GM19395 (cell line): ENCODE measurements around the gene GABRR1.
"Not testable (repeated sequence)": the region's sequence is repeated elsewhere in the genome, so short reads cannot be mapped to it uniquely, and the experiment has no call there.

Experiments
- ATAC-seq: cut with Tn5 transposase; IDR thresholded peaks from one replicate; pipeline ENCODE4 v1.9.1; 2021; ENCODE audit warnings: mild to moderate bottlenecking, moderate library complexity; ENCODE audit not compliant: unreplicated experiment

Gene GABRR1

GRCh38 chr6:89217299-89217910 lies at the start of gene GABRR1:
TSS of gene GABRR1 (minus strand) at chr6:89217358. CDS start at chr6:89217322, 36 bp downstream.
- no peak for ATAC-seq

GRCh38 chr6:89264296-89264695 lies 47.1 kb upstream of the GABRR1 start:
- ATAC-seq: no peak

GRCh38 chr6:89260832-89261231 lies 43.7 kb upstream of the GABRR1 start:
- ATAC-seq: no peak

- no peak for ATAC-seq
Measured at GRCh38 chr6:89260310-89260709, 43.2 kb upstream of the GABRR1 start.

- ATAC-seq: peak; percentile 71
Measured at GRCh38 chr6:89258912-89259311, 41.8 kb upstream of the GABRR1 start.

GRCh38 chr6:89257781-89258180 lies 40.6 kb upstream of the GABRR1 start:
- no peak for ATAC-seq

- no peak for ATAC-seq
Measured at GRCh38 chr6:89257346-89257745, 40.2 kb upstream of the GABRR1 start.

GRCh38 chr6:89255417-89255816 lies 38.3 kb upstream of the GABRR1 start:
- no peak for ATAC-seq

- ATAC-seq: no peak
Measured at GRCh38 chr6:89254569-89254968, 37.4 kb upstream of the GABRR1 start.

GRCh38 chr6:89252907-89253306 lies 35.7 kb upstream of the GABRR1 start:
- ATAC-seq: no peak

GRCh38 chr6:89251976-89252375 lies 34.8 kb upstream of the GABRR1 start:
- ATAC-seq: no peak

GRCh38 chr6:89251170-89251569 lies 34.0 kb upstream of the GABRR1 start:
- no peak for ATAC-seq

GRCh38 chr6:89250239-89250638 lies 33.1 kb upstream of the GABRR1 start:
- ATAC-seq: no peak

GRCh38 chr6:89244241-89244985 lies 27.3 kb upstream of the GABRR1 start:
- no peak for ATAC-seq

GRCh38 chr6:89243331-89243629 lies 26.1 kb upstream of the GABRR1 start:
- ATAC-seq: no peak

- peak; percentile 41 for ATAC-seq
Measured at GRCh38 chr6:89242574-89243330, 25.6 kb upstream of the GABRR1 start.

- no peak for ATAC-seq
Measured at GRCh38 chr6:89239338-89239737, 22.2 kb upstream of the GABRR1 start.

- no peak for ATAC-seq
Measured at GRCh38 chr6:89237158-89237557, 20.0 kb upstream of the GABRR1 start.

- ATAC-seq: not testable (repeated sequence)
Measured at GRCh38 chr6:89233605-89234004, 16.4 kb upstream of the GABRR1 start.

- no peak for ATAC-seq
Measured at GRCh38 chr6:89222712-89223039, 5.5 kb upstream of the GABRR1 start.

- no peak for ATAC-seq
Measured at GRCh38 chr6:89221971-89222711, 5.0 kb upstream of the GABRR1 start.
